GM08714 (cell line): ENCODE results near the gene TRIB2.

Experiments used
- H3K4me3 ChIP-seq: fragments of 200-500 bp; sonication (Bioruptor generic); 2 replicates; pipeline ENCODE4 v1.5.1; 2014; ENCODE audit warnings: mild to moderate bottlenecking, low read length, inconsistent platforms
- ZNF274 ChIP-seq: IDR thresholded peaks from 2 replicates; pipeline ENCODE4 v1.6.1; 2012; ENCODE audit warnings: mild to moderate bottlenecking, low read depth, low read length

TRIB2 gene

DNA sequence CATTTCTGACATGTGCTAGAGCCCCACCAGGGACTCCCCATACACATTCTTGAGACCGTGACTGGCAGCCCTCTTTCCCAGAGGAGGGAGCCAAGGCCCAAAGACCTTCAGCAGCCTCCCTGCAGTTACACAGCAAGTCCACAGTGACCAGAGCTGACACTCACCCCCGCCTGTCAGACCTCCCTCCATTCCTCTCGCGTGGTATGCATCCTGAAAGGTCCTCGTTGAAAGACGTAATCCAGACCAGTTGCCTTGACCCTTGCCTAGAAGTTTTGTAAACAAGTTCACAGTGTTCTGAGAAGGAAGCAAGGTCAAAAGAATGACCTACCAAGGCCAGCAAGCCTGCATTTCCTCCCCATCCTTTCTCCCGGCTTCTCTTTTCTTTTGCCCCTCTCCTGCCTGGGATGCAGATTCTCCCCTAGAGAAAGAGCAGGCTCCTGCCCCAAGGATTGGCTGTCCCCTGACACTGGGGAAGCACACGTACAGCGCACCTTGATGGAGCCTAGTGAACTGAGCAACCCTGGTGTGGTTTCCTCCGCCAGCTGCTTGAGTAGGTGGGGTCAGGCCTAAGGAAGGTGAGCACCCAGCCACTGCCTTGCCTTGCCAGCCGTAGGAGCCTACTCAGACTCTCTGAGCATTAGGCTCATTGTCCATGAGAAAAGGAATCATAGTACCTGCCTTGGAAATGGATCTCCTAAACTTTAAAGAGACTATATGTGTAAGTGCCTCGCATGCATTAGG lies 18.3 kb downstream of the TRIB2 start:
- no peak for TF ChIP-seq ZNF274
- no peak overlapping the region for H3K4me3 ChIP-seq

DNA sequence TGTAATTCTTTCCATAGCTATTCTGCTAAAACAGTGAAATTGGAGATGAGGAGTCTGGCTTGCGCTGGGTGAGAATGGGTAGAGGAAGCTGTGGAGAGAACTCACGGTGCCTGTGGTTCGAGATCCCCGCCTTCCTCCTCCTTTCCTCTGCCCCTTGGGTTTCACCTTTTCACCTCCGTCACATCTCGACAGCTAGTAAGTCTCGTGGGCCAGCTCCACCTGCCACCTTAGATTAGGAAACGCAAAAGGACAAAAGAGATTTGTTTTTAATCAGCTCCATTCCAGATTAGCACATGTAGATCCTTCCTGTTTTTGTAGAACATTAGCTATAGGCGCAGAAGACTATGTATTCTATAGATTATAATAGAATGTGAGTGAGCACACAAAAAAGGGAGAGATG lies 20.6 kb downstream of the TRIB2 start:
- TF ChIP-seq ZNF274, result no peak
- H3K4me3 ChIP-seq, result no peak overlapping the region

DNA sequence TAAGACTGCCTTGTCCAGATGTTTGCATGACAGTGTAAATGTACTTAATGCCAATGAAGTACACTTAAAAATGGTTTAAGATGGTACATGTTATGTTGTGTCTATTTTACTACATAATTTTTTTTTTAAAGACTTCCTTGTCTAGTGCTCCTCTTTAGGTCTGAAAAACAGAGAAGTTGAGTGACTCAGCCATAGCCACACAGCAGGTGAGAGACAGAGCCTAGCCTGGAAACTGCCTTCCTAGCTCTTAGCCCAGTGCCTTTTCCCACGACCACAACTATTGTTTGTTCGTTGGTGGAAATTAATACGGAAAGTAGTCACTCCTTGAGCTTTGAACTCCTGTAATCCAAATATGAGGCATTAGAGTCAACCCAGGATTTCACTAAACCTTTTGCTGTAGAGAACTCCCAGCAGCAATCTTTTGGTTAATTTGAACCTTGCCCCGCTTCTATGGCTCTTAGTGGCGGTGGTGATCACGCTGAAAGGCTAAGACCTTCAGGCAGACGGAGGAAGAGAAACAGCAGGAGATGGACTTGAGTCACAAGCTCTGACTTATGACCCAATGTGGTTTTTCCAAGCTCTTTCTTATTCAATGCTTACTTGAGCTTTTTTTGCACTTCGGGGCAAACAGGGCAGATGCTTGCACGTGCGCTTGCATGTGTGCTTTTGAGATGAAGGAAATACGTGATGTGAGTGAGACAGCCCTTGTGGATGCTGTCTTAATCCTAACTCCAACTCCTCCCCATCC lies 21.2 kb downstream of the TRIB2 start:
- H3K4me3 ChIP-seq, result no peak overlapping the region
- no peak for TF ChIP-seq ZNF274

DNA sequence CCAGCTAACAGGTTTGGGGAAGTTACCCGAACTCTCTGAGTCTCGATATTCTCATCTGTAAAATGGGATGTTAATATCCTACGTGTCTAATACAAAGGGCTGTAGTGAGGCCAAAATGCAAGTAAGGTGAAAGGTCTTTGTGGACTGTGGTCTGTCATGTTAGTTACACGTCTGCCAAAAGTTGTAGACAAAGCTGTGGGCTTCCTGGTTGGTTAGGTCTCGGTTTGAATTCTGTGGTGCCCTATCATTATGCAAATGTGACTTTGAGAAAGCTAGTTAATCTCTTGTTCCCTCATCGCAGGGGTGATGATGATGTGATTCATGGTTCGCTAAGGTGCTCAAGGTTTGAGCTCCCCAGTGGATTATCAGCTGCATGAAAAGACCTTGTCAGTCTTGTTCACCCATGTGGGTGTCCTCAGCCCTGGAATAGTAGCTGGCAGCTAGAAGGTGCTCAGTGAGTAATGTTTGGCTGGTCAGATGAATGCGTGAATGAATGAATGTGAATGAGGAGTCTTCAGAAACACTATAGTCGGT lies 23.1 kb downstream of the TRIB2 start:
- TF ChIP-seq ZNF274, result no peak

DNA sequence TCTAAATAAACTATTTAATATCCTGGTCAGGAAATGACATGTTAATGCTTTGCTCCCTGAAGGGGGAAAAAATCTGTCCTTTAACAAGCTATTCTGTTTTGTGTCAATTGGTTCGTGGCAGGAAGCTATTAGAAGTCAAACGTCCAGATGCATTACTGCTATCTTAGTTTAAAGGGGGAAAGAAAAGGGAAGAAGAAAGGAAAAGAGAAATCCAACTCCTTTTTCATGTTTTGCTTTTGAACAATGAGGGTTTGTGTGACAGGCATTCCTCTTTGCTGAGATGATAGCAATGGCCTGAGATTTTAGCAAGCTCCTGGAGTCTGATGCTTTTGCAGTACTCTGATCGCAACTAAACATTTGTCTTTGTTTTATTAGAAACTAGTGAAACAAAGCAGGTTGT lies 24.6 kb downstream of the TRIB2 start:
- H3K4me3 ChIP-seq, result no peak overlapping the region

More for the DNA sequence above, 23.1 kb downstream of the TRIB2 start:
- H3K4me3 ChIP-seq, result no peak overlapping the region

DNA sequence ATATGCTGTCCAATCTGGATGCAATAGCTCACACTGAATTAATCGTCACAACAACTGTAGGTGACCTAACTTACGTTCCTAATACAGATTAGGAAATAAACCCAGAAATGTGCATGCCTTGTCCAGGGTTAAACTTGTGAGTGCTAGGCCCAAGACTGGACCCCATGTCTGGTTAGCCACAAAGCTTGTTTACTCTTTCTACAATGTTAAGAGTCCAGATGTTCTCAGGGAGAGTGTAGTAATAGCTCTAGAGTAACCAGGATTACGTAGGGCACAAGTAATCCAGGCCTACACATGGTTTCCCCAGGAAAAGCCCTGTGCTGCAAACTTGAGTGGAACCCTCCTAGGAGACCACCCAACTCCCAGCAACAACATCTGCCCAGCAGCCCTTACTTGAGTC lies 26.2 kb downstream of the TRIB2 start:
- TF ChIP-seq ZNF274, result no peak
- H3K4me3 ChIP-seq, result no peak overlapping the region

More for the DNA sequence above, 24.6 kb downstream of the TRIB2 start:
- no peak for TF ChIP-seq ZNF274

DNA sequence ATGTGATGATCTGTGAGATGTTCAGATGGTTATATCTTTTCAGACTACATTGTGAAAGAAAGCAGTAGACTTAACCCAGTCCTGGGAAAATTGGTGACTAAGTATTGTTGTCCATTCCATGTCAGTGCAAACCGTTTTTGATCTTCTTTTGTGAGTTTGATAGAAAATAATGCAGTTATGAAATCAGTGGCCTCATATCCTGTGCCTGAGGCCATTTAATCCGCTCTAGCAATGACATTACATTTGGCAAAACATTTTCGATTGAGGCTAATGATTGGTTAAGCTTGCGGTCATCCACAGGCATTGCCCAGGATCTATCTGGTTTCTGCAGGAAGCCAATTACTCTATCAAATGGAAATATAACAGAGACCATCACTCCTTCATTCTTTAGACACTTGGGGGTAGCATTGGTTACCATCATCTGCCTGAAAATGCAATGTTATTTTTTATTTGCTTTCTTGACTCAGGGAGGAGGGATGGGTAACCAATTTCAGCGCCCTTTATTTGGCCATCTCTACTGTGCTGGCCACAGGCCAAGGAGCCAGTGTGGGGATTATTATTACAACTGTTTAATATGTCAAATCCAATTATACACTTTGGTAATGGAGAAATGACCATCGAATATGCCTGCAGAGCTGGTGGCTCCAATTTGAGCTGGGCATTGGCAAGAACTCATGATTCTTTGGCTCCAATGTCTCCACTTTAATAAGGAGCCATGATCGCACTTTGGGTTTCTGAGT lies 33.6 kb downstream of the TRIB2 start:
- TF ChIP-seq ZNF274, result no peak
- no peak overlapping the region for H3K4me3 ChIP-seq

DNA sequence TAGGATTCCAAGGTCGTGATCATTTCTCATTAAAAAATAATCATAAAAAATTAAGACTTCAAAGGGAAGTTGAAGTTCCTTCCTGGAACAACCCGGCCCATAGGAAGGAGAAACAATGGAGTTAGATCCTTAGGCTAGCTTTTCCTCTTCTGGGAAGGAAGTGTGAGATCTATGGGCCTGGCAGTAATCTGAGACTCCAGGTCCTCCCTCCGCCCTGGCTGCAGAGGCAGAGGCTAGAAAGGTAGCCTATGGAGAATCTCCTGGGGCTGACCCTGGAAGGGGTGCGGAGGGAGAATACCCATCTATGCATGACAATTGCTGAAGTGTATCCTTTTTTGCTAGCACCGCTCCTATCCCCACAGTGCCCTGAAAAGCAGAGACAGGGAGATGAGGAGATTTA lies 37.9 kb downstream of the TRIB2 start:
- no peak overlapping the region for H3K4me3 ChIP-seq
- TF ChIP-seq ZNF274, result no peak

DNA sequence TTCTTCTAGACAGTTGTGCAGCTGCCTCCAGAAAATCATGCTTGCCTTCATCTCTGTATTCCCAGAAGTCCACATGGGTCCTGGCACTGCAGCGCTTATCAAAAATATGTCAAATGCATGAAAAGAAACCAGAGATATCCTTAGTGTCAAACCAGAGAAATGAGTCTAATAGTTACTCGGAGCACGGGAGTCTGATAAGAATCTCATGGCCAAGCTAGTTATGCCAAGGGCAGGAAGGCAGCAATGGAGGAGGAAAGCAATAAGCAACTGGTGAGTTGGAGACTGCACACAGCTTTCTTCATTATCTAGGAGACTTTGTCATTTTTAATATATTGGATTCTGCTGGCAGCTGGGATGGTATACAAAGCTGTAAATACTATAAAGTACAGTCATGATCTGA lies 38.6 kb downstream of the TRIB2 start:
- TF ChIP-seq ZNF274, result no peak
- no peak overlapping the region for H3K4me3 ChIP-seq

DNA sequence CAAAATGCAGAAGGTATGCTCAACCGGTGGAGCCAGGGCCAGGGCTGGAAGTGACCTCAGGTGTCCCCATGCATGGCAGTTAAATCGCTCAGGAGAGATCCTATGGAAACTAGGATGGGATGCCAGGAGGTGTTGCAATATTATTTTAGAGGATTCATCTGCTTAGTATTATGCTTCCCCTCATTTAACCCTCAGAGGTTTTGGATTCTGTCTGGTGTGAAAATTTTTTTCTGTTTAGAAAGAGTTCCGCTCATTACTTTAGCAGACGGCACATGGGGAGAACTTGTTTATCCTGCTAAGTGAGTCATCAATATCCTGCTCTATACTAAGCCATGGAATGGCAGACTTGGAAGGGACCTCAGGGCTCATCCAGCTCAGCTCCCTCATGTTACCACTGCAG lies 42.5 kb downstream of the TRIB2 start:
- TF ChIP-seq ZNF274, result no peak
- no peak overlapping the region for H3K4me3 ChIP-seq

DNA sequence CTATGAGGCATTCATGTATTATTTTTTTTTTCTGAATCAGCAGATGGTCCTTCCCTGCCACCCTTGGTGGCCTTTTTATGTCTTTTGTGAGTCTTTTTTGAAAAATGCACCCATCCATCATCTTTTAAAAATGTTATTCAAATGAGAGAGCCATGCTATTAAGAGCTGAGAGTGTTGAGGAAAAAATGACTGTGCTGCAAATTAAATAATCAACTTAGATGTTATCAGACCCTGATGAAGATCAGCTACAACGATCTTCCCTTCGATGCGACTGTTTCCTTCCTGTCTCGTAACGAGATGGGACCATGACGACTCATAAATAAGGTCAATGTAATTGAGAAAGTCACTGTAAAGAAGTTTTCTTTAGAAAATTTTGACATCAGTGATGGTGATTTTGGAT lies 44.4 kb downstream of the TRIB2 start:
- no peak for TF ChIP-seq ZNF274

DNA sequence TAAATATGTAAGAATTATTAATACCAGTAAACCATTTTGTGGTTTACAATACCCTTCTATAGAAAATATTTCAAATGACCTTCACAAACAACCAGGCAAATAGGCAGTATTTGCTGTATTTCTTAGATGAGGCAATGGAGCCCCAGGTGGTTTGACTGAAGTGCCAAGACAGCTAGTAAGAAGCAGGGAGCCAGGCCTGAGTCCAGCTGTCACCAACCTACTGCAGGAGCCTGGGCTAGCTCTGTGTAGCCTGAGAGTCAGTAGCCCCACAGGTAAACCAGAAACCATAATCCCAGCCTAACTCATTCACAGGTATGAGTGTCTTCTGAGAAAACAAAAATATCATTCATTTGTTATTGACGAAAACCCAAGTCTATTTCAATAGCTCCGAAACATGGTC lies 45.6 kb downstream of the TRIB2 start:
- TF ChIP-seq ZNF274, result no peak
- H3K4me3 ChIP-seq, result no peak overlapping the region

More for the DNA sequence above, 44.4 kb downstream of the TRIB2 start:
- H3K4me3 ChIP-seq, result no peak overlapping the region

DNA sequence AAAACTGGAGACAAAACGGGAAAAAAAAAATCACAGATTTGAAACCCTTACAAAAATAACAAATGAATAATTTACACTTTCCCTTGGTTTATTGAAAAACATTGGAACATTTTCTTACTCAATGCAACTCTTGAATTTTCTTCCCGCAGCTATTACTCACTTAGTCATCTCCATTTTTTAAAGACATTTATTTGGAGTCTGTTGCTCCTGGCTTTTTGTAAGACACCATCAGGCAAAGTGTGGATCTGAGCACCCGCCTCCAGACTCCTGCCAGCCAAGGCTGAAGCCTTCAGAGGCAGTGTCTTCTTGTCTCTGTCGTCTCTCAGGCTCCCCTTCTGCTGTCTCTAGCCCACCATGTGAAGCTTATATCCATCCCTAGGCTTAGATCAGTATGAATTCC lies 46.2 kb downstream of the TRIB2 start:
- TF ChIP-seq ZNF274, result no peak
- H3K4me3 ChIP-seq, result no peak overlapping the region

DNA sequence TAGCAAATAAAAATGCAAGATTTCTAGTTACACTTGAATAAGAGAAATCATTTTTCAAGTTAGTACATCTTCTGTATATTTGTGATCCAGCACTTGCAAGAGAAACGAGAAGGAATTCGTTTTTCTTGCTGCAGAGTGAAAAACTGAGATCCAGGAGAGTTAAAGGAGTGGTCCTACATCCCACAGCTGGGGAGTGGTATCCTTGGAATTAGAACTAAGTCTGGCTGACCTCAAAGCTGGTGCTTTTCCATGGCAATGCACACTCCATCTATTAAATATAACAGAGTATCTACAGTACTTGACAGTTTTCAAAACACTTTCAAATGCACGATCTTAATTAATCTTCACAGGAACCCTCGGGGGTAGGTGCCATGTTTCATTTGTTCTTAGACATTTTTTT lies 46.8 kb downstream of the TRIB2 start:
- H3K4me3 ChIP-seq, result no peak overlapping the region
- no peak for TF ChIP-seq ZNF274

DNA sequence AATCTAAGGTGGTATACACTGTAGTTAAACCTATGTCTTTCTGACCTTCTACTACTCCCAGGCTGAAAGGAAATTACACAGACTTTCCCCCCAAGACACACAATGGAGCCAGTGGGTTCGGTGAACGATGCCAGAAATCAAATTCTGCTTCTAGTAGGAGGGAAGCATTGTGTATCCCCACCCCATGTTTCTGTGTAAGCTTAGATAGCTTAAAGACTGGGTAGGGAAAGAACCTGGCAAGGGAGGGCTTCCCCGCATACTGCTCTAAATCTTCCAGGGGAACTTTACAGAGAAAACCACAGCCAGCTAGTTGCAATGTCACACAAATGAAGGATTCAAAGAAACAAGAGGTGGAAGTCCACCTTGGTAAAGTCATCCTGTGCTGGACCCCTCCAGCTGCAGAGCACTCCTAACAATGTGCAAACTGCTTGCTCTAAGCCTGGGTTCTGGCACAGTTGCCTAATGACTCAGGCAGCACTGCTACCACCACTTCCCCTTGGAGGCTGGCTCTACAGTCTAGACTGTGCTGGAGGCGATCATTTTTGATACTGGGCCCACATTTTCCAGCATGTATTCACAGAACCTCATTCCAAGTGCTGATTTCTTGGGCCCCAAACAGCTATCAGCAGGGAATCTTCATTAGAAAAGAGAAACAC lies 47.5 kb downstream of the TRIB2 start:
- no peak for TF ChIP-seq ZNF274
- no peak overlapping the region for H3K4me3 ChIP-seq
